OCI-LY1 (cell line): ENCODE results near the gene HERPUD1.

Experiments used
- EZH2 ChIP-seq: fragments of 200-600 bp; sonication (generic), shearing (Covaris generic); IDR thresholded peaks from 2 replicates; pipeline ENCODE4 v1.8.0; 2017; ENCODE audit warnings: borderline replicate concordance, mixed run types, mild to moderate bottlenecking, antibody characterized with exemption, low read length, moderate library complexity, mixed read lengths
- TF ChIP-seq, protein P1 (sequence below): fragments of 200-600 bp; sonication (generic), shearing (Covaris generic); IDR thresholded peaks from 2 replicates; pipeline ENCODE4 v1.5.1; 2017; ENCODE audit warnings: mild to moderate bottlenecking, antibody characterized with exemption, low read length, moderate library complexity, mixed read lengths

DNA sequence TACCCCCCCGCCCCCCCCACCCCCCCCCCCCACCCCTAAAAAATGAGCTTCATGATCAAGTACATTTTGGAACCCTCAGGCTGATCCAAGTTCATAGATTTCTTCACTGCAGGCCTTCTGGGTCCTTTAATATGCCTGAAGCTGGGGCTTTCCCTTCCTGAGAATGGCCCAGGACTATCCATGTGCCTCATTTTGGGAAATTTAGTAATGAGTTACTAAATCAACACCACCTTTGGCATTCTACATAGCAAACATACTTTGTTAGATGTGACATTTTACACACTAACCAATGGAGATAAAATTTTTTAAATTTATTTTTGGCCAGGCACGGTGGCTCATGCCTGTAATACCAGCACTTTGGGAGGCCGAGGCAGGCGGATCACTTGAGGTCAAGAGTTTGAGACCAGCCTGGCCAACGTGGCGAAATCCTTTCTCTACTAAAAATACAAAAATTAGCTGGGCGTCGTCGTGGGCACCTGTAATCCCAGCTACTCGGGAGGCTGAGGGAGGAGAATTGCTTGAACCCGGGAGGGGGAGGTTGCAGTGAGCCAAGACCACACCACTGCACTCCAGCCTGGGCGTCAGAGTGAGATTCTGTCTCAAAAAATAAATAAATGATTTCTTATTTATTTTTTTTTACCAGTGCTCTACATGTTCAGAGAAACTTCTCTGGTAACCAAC is 14.0 kb downstream of the HERPUD1 start:
- TF ChIP-seq, protein P1, sequence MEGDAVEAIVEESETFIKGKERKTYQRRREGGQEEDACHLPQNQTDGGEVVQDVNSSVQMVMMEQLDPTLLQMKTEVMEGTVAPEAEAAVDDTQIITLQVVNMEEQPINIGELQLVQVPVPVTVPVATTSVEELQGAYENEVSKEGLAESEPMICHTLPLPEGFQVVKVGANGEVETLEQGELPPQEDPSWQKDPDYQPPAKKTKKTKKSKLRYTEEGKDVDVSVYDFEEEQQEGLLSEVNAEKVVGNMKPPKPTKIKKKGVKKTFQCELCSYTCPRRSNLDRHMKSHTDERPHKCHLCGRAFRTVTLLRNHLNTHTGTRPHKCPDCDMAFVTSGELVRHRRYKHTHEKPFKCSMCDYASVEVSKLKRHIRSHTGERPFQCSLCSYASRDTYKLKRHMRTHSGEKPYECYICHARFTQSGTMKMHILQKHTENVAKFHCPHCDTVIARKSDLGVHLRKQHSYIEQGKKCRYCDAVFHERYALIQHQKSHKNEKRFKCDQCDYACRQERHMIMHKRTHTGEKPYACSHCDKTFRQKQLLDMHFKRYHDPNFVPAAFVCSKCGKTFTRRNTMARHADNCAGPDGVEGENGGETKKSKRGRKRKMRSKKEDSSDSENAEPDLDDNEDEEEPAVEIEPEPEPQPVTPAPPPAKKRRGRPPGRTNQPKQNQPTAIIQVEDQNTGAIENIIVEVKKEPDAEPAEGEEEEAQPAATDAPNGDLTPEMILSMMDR, result no peak
- no peak for TF ChIP-seq EZH2
